Stimulated activated naive B cell treated with anti-CD40 and anti-IgM and Interleukin-4, amounts not matched to agents 10 μg/mL and 1 μg/mL and 100 μg/mL, for 72 hours (primary cell): ENCODE data around the gene PRKN.

ENCODE experiments used
- ATAC-seq, 2 donors: fragments of 150-1000 bp; cut with Tn5 transposase; replicated peaks; 2 replicates each; pipeline ENCODE4 v1.10.0; 2021; ENCODE audit warnings: moderate library complexity in 1 of 2
- DNase-seq: peaks from one replicate; pipeline ENCODE4 v3.0.0; 2021
- H3K27ac Mint-ChIP-seq: one replicate; pipeline ENCODE4 v1.8.0; 2022; ENCODE audit warnings: mild to moderate bottlenecking, mixed read lengths
- H3K27me3 Mint-ChIP-seq, 2 donors: one replicate each; pipeline ENCODE4 v1.8.0; 2022; ENCODE audit warnings: mixed read lengths in 2 of 2
- H3K36me3 Mint-ChIP-seq, 2 donors: one replicate each; pipeline ENCODE4 v1.8.0; 2022; ENCODE audit warnings: mixed read lengths in 2 of 2, mild to moderate bottlenecking in 1 of 2
- H3K4me1 Mint-ChIP-seq, 2 donors: one replicate each; pipeline ENCODE4 v1.8.0; 2022; ENCODE audit warnings: mixed read lengths in 2 of 2, mild to moderate bottlenecking in 1 of 2
- H3K4me3 Mint-ChIP-seq, 2 donors: one replicate each; pipeline ENCODE4 v1.8.0; 2022; ENCODE audit warnings: mild to moderate bottlenecking in 2 of 2, mixed read lengths in 2 of 2, moderate library complexity in 1 of 2
- H3K9me3 Mint-ChIP-seq, 2 donors: one replicate each; pipeline ENCODE4 v1.8.0; 2022; ENCODE audit warnings: mixed read lengths in 2 of 2, mild to moderate bottlenecking in 1 of 2

PRKN gene

DNA sequence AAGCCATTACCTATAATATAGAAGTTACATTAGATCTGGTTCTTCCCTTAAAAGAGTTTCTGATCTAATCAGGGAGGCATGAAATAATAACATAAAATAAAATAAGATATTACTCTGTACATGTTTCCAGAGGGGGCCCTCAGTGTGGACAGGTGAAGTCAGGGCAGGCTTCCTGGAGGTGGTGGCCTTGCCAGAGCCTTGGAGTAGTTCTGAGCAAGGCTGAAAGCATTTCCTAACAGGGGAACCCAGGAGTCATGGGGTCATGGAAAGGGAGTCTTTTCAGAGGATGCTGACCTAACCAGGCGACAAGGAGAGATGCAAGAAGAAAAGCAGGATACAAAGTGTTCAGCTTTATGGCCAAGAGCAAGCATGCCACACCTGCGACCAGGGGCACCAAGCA lies 982.4 kb downstream of the PRKN start:
- H3K4me3 Mint-ChIP-seq, result no peak overlapping the region

DNA sequence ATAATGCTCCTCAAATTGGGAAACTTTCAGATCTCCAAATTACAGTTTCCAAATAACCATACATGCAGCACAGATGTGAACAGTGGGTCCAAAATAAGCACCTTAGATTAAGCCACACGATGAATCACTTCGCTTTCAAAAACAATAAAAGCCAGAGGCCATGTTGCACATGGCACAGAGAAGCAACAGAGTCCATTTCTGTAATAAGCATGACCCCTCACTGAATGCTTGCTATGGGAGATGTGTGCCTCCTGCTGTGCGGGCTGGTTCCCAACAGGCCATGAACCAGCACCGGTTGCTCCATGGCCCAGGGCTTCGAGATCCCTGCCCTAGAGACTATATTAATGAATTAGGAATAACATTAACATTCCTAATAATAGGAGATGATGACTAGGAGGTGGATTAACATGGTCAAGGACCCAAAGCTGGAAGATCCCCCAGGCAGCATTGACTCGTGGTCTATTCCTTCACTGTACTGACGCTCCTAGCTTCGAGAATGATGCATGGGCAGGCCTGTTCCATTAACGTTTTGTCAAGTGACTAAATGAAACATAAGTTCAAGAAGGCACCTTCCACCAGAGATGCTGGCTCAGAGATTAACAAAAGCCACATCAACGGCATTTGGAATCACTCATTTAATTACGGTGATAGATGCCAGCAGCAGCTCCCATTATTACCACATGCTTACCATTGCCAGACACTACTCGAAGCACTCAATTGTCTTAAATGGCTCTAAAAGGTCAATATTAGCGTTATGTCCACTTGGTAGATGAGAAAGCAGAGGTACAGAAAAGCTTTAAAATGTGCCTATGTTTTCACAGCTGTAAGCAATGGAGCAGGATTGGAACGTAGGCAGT lies 983.1 kb downstream of the PRKN start:
- ATAC-seq, result no peak
- DNase-seq, result no peak
- Mint-ChIP-seq H3K27me3 (no peaks in the 10 kb centered on the region), H3K36me3 (peaks cover 0 to 4% of the 10 kb centered on the region in 2 donors), H3K9me3 (peaks cover 3% of the 10 kb centered on the region in 2 donors), H3K27ac (no peak overlapping the region), H3K4me3 (no peak overlapping the region), H3K4me1 (peaks cover 0 to 3% of the 10 kb centered on the region in 2 donors)

More for the DNA sequence above, 982.4 kb downstream of the PRKN start:
- peaks cover 0 to 3% of the 10 kb centered on the region in 2 donors for H3K4me1 Mint-ChIP-seq
- no peak overlapping the region for H3K27ac Mint-ChIP-seq
- H3K36me3 Mint-ChIP-seq, result peaks cover 0 to 4% of the 10 kb centered on the region in 2 donors
- peaks cover 3% of the 10 kb centered on the region in 2 donors for H3K9me3 Mint-ChIP-seq
- no peaks in the 10 kb centered on the region for H3K27me3 Mint-ChIP-seq
- ATAC-seq, result no peak
- DNase-seq, result no peak

DNA sequence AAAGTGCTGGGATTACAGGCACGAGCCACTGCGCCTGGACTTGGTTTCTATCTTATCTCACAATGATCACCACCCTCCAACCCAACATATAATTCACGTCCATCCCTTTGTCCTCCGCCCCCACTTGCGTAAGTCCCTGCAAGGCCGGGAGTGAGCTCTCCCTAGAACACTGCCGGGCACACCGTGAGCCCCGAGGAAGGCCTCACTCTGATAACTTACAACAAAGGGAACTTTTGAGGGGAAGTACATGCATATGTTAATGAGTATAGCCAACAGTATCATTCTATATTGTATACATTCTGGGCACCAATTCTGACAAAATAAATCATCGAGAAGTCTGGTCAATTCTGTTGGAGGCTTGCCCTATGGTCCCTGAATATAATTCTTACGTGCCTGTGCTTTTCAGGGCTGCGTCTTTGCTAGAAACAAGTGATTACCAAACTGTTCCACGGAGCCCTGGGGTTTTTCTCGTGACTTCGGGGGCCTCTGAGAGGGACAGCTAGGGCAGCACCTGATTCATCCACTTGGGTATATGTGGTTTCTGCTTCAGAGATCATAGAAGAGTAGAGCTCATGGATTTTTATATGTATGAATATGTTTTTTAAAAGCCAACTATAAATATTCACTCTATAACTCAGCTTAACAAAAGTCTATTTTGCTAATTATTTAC lies 983.9 kb downstream of the PRKN start:
- no peaks in the 10 kb centered on the region for H3K27me3 Mint-ChIP-seq
- DNase-seq (peak; percentile 27), ATAC-seq (peak; percentile 62 to 80)
- peaks cover 0 to 4% of the 10 kb centered on the region in 2 donors for H3K36me3 Mint-ChIP-seq
- peaks cover 0 to 3% of the 10 kb centered on the region in 2 donors for H3K4me1 Mint-ChIP-seq
- peaks cover 3% of the 10 kb centered on the region in 2 donors for H3K9me3 Mint-ChIP-seq
- peak overlapping the region; percentile 77 for H3K27ac Mint-ChIP-seq
- no peak overlapping the region for H3K4me3 Mint-ChIP-seq

- ATAC-seq (no peak), DNase-seq (no peak)
- Mint-ChIP-seq H3K4me3 (no peak overlapping the region), H3K9me3 (peaks cover 3% of the 10 kb centered on the region in 2 donors), H3K27ac (no peak overlapping the region), H3K27me3 (no peaks in the 10 kb centered on the region), H3K4me1 (peaks cover 0 to 3% of the 10 kb centered on the region in 2 donors), H3K36me3 (peaks cover 0 to 4% of the 10 kb centered on the region in 2 donors)
Observed at GRCh38 chr6:161740486-161740885, 987.1 kb downstream of the PRKN start.

DNA sequence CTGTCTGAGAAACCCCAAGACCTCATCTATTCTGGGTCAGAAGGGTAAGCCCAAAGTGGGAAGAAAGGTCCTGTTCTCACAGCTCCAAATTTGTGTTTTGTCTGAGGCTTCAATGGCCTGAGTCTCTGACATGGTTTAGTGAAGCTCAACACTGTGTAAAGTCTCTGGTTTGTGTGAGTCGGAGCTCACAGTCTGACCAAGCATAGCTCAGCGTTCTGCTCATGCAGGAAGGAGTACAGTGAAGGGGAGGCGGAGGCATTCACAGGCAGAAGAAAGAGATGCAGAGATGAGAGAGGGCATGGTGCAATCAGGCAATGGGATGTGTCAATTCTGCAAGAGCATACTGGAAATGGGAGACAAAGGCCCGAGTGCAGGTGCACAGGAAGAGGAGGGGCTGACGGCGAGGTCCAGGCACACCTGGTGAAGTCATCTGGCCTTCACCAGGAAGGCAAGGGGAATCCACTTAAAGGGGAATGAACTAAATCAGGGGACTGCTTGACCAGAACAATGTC lies 990.7 kb downstream of the PRKN start:
- Mint-ChIP-seq H3K27me3 (no peaks in the 10 kb centered on the region), H3K27ac (no peak overlapping the region), H3K4me3 (no peak overlapping the region), H3K9me3 (peaks cover 0 to 1% of the 10 kb centered on the region in 2 donors), H3K36me3 (no peaks in the 10 kb centered on the region), H3K4me1 (no peaks in the 10 kb centered on the region)
- no peak for ATAC-seq
- DNase-seq, result no peak

GRCh38 chr6:161736326-161736725 lies 991.2 kb downstream of the PRKN start:
- no peaks in the 10 kb centered on the region for H3K4me1 Mint-ChIP-seq

DNA sequence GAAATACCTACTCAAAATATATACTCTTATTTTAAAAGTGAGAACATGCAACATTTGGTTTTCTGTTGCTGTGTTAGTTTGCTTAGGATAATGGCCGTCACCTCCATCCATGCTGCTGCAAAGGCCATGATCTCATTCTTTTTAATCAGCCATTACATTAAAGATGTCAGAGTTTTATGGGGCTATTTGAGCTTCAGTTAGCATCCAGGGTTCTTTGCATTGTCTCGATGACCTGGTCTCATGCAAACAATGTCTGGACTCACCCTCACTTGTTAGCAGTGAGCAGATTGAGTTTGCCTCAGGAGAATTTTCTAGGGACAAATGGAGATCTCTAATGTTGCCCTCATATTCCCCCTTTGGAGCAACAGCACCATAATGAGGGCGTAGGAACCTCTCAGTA lies 995.0 kb downstream of the PRKN start:
- Mint-ChIP-seq H3K36me3 (no peaks in the 10 kb centered on the region), H3K9me3 (peaks cover 13 to 15% of the 10 kb centered on the region in 2 donors), H3K4me1 (no peaks in the 10 kb centered on the region), H3K27me3 (no peaks in the 10 kb centered on the region), H3K4me3 (no peak overlapping the region), H3K27ac (no peak overlapping the region)
- no peak for DNase-seq
- ATAC-seq, result no peak

More at GRCh38 chr6:161736326-161736725, 991.2 kb downstream of the PRKN start:
- ATAC-seq (no peak), DNase-seq (no peak)
- Mint-ChIP-seq H3K9me3 (peaks cover 0 to 1% of the 10 kb centered on the region in 2 donors), H3K4me3 (no peak overlapping the region), H3K27ac (no peak overlapping the region), H3K36me3 (no peaks in the 10 kb centered on the region), H3K27me3 (no peaks in the 10 kb centered on the region)

- no peak overlapping the region for H3K4me3 Mint-ChIP-seq
- DNase-seq (no peak), ATAC-seq (no peak)
- no peaks in the 10 kb centered on the region for H3K4me1 Mint-ChIP-seq
- no peaks in the 10 kb centered on the region for H3K27me3 Mint-ChIP-seq
- no peak overlapping the region for H3K27ac Mint-ChIP-seq
- H3K9me3 Mint-ChIP-seq, result peaks cover 12 to 15% of the 10 kb centered on the region in 2 donors
- no peaks in the 10 kb centered on the region for H3K36me3 Mint-ChIP-seq
Observed at GRCh38 chr6:161727083-161727833, 1000.3 kb downstream of the PRKN start.

GRCh38 chr6:161722394-161722793 lies 1005.2 kb downstream of the PRKN start:
- H3K9me3 Mint-ChIP-seq, result no peaks in the 10 kb centered on the region
- H3K4me1 Mint-ChIP-seq, result no peaks in the 10 kb centered on the region
- H3K36me3 Mint-ChIP-seq, result no peaks in the 10 kb centered on the region
- H3K4me3 Mint-ChIP-seq, result no peak overlapping the region
- H3K27ac Mint-ChIP-seq, result no peak overlapping the region
- H3K27me3 Mint-ChIP-seq, result no peaks in the 10 kb centered on the region
- DNase-seq (no peak), ATAC-seq (no peak)

DNA sequence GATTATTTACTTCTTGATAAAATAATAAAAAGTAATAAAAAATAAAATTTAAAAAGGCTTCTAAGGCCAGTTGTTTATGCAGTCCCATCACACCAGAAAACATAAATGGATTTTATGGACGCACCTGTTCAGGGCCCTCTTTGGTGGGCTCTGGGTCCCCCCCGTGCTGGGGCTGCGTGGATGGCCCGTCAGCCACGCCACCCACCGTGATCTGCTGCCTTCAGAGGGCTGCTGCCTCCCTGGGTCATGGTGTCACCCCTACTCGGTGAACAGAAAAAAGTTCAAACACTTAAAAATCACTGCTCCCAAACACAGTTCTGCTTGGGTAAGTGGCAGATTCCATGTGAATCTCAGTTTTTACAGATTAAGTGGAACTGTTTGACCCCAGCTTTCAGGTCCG lies 1006.1 kb downstream of the PRKN start:
- Mint-ChIP-seq H3K36me3 (no peaks in the 10 kb centered on the region), H3K4me3 (no peak overlapping the region), H3K4me1 (no peaks in the 10 kb centered on the region), H3K27ac (no peak overlapping the region), H3K9me3 (no peaks in the 10 kb centered on the region), H3K27me3 (no peaks in the 10 kb centered on the region)
- DNase-seq (no peak), ATAC-seq (no peak)

- no peak overlapping the region for H3K27ac Mint-ChIP-seq
- no peaks in the 10 kb centered on the region for H3K36me3 Mint-ChIP-seq
- no peak overlapping the region for H3K4me3 Mint-ChIP-seq
- H3K27me3 Mint-ChIP-seq, result no peaks in the 10 kb centered on the region
- no peaks in the 10 kb centered on the region for H3K4me1 Mint-ChIP-seq
- H3K9me3 Mint-ChIP-seq, result peaks cover 0 to 4% of the 10 kb centered on the region in 2 donors
- no peak for ATAC-seq
- no peak for DNase-seq
Observed at GRCh38 chr6:161716176-161716575, 1011.4 kb downstream of the PRKN start.

GRCh38 chr6:161711938-161712337 lies 1015.6 kb downstream of the PRKN start:
- Mint-ChIP-seq H3K9me3 (peaks cover 0 to 4% of the 10 kb centered on the region in 2 donors), H3K27me3 (no peaks in the 10 kb centered on the region), H3K36me3 (no peaks in the 10 kb centered on the region), H3K4me3 (no peak overlapping the region), H3K27ac (no peak overlapping the region), H3K4me1 (no peaks in the 10 kb centered on the region)
- ATAC-seq, result no peak
- no peak for DNase-seq

DNA sequence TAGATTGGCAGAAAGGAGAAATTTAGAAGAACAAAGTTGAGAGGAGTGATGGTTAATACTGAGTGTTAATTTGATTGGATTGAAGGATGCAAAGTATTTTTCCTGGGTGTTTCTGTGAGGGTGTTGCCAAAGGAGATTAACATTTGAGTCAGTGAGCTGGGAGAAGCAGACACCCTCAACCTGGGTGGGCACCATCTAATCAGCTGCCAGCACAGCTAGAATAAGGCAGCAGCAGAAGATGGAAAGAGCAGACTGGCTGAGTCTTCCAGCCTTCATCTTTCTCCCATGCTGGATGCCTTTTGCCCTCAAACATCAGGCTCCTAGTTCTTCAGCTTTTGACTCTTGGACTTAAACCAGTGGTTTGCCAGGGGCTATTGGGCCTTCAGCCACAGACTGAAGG lies 1016.1 kb downstream of the PRKN start:
- H3K9me3 Mint-ChIP-seq, result peaks cover 0 to 4% of the 10 kb centered on the region in 2 donors
- H3K36me3 Mint-ChIP-seq, result no peaks in the 10 kb centered on the region
- no peak overlapping the region for H3K27ac Mint-ChIP-seq
- no peaks in the 10 kb centered on the region for H3K4me1 Mint-ChIP-seq
- H3K27me3 Mint-ChIP-seq, result no peaks in the 10 kb centered on the region
- ATAC-seq, result no peak
- no peak for DNase-seq
- no peak overlapping the region for H3K4me3 Mint-ChIP-seq

DNA sequence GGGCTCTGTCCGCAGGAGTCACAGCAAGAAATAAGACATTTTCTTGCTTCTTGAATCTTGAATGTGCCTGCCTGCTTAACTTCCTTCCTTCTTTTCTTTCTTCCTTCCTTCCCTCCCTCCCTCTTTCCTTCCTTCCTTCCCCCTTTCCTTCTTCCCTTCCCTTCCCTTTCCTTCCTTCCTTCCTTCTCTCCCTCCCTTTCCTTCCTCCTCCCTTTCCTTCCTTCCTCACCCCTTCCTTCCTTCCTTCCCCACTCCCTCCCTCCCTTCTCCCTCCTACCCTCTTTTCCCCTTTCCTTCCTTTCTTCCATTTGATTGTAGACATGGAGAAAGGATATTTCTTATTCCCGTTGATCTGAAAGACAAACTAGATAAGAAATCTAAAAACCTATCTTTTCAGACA lies 1016.9 kb downstream of the PRKN start:
- Mint-ChIP-seq H3K4me1 (no peaks in the 10 kb centered on the region), H3K4me3 (no peak overlapping the region), H3K27me3 (no peaks in the 10 kb centered on the region), H3K36me3 (no peaks in the 10 kb centered on the region), H3K9me3 (peaks cover 0 to 4% of the 10 kb centered on the region in 2 donors), H3K27ac (no peak overlapping the region)
- ATAC-seq (no peak), DNase-seq (no peak)
